Measurements from ENCODE around the gene CSTPP1. TPM values are rescaled to one million over a fixed set of nuclear protein-coding genes. Genes with fewer than 3 reads are reported as not detected.

Gene CSTPP1
- polyA plus RNA-seq, 1 donor from 2014 or later, result 46.4 TPM

GRCh38 chr11:47070769-47071168 lies 134.2 kb downstream of the CSTPP1 start:
- no peak overlapping the region for H3K27ac ChIP-seq (ENCODE audit: low read length)
- no peaks in the 10 kb centered on the region for H3K9me2 ChIP-seq (ENCODE audit: insufficient read depth, low read length)
- H3K27me3 ChIP-seq (ENCODE audit: insufficient read depth, low read depth, low read length), result no peaks in the 10 kb centered on the region
- H3K4me2 ChIP-seq (ENCODE audit: low read length), result no peak overlapping the region
- H3K9me3 ChIP-seq (ENCODE audit: low read length), result no peaks in the 10 kb centered on the region
- H3K36me3 ChIP-seq (ENCODE audit: insufficient read depth, low read length), result no peaks in the 10 kb centered on the region
- H4K20me1 ChIP-seq (ENCODE audit: insufficient read depth), result no peaks in the 10 kb centered on the region
- no peaks in the 10 kb centered on the region for H3K79me2 ChIP-seq (replicated peaks; ENCODE audit: insufficient read depth, low read length)
- H2AFZ ChIP-seq (ENCODE audit: low read depth, low read length), result no peak overlapping the region
- H3F3A ChIP-seq (ENCODE audit: insufficient read depth, low read length, poor library complexity, severe bottlenecking), result no peaks in the 10 kb centered on the region
- H3K9ac ChIP-seq (ENCODE audit: low read length), result no peak overlapping the region
- no peak for TF ChIP-seq TAF1 (IDR thresholded peaks at IDR 0.05; ENCODE audit: low read depth)
- TF ChIP-seq EZH2 (IDR thresholded peaks at IDR 0.05; ENCODE audit: borderline replicate concordance, insufficient read depth, low read length, poor library complexity, severe bottlenecking), result no peak
- TF ChIP-seq CTCF (IDR thresholded peaks at IDR 0.05; ENCODE audit: poor library complexity, severe bottlenecking), result no peak
- no peak for TF ChIP-seq MXI1 (conservative IDR thresholded peaks at IDR 0.05; ENCODE audit: poor library complexity, severe bottlenecking)
- no peak overlapping the region for H3K4me3 ChIP-seq (ENCODE audit: low read length)

GRCh38 chr11:47071341-47071740 lies 134.8 kb downstream of the CSTPP1 start:
- no peak overlapping the region for H2AFZ ChIP-seq (ENCODE audit: low read depth, low read length)
- H3K4me2 ChIP-seq (ENCODE audit: low read length), result no peak overlapping the region
- no peaks in the 10 kb centered on the region for H3K79me2 ChIP-seq (replicated peaks; ENCODE audit: insufficient read depth, low read length)
- H3K27ac ChIP-seq (ENCODE audit: low read length), result no peak overlapping the region
- no peak overlapping the region for H3K9ac ChIP-seq (ENCODE audit: low read length)
- no peaks in the 10 kb centered on the region for H3K36me3 ChIP-seq (ENCODE audit: insufficient read depth, low read length)
- H3F3A ChIP-seq (ENCODE audit: insufficient read depth, low read length, poor library complexity, severe bottlenecking), result no peaks in the 10 kb centered on the region
- no peaks in the 10 kb centered on the region for H3K9me2 ChIP-seq (ENCODE audit: insufficient read depth, low read length)
- no peaks in the 10 kb centered on the region for H3K9me3 ChIP-seq (ENCODE audit: low read length)
- TF ChIP-seq POLR2AphosphoS5 (IDR thresholded peaks at IDR 0.05) (no peak), TAF1 (IDR thresholded peaks at IDR 0.05; ENCODE audit: low read depth) (no peak), SMC3 (conservative IDR thresholded peaks at IDR 0.05; ENCODE audit: poor library complexity) (no peak), MXI1 (conservative IDR thresholded peaks at IDR 0.05; ENCODE audit: poor library complexity, severe bottlenecking) (no peak), RAD21 (conservative IDR thresholded peaks at IDR 0.05) (no peak), CTCF (IDR thresholded peaks at IDR 0.05; ENCODE audit: poor library complexity, severe bottlenecking) (no peak), EP300 (conservative IDR thresholded peaks at IDR 0.05; ENCODE audit: poor library complexity, severe bottlenecking) (no peak), EZH2 (IDR thresholded peaks at IDR 0.05; ENCODE audit: borderline replicate concordance, insufficient read depth, low read length, poor library complexity, severe bottlenecking) (no peak)
- TF ChIP-seq, protein P1, sequence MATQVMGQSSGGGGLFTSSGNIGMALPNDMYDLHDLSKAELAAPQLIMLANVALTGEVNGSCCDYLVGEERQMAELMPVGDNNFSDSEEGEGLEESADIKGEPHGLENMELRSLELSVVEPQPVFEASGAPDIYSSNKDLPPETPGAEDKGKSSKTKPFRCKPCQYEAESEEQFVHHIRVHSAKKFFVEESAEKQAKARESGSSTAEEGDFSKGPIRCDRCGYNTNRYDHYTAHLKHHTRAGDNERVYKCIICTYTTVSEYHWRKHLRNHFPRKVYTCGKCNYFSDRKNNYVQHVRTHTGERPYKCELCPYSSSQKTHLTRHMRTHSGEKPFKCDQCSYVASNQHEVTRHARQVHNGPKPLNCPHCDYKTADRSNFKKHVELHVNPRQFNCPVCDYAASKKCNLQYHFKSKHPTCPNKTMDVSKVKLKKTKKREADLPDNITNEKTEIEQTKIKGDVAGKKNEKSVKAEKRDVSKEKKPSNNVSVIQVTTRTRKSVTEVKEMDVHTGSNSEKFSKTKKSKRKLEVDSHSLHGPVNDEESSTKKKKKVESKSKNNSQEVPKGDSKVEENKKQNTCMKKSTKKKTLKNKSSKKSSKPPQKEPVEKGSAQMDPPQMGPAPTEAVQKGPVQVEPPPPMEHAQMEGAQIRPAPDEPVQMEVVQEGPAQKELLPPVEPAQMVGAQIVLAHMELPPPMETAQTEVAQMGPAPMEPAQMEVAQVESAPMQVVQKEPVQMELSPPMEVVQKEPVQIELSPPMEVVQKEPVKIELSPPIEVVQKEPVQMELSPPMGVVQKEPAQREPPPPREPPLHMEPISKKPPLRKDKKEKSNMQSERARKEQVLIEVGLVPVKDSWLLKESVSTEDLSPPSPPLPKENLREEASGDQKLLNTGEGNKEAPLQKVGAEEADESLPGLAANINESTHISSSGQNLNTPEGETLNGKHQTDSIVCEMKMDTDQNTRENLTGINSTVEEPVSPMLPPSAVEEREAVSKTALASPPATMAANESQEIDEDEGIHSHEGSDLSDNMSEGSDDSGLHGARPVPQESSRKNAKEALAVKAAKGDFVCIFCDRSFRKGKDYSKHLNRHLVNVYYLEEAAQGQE (IDR thresholded peaks at IDR 0.05; ENCODE audit: borderline replicate concordance), result no peak
- H3K27me3 ChIP-seq (ENCODE audit: insufficient read depth, low read depth, low read length), result no peaks in the 10 kb centered on the region
- H4K20me1 ChIP-seq (ENCODE audit: insufficient read depth), result no peaks in the 10 kb centered on the region
- H3K4me3 ChIP-seq (ENCODE audit: low read length), result no peak overlapping the region
